HCT116 (cell line): Measurements from ENCODE around the gene APP. TPM values are rescaled to one million over a fixed set of nuclear protein-coding genes. Genes with fewer than 3 reads are reported as not detected.

Experiments
- ATAC-seq: fragments of 200-7000 bp; cut with Tn5 transposase; 2 replicates; pipeline ENCODE4 v1.9.1; 2020; ENCODE audit warnings: mild to moderate bottlenecking, moderate library complexity
- BruUV-seq: library from RNA; stranded (reverse); fragments of 400-500 nt; replicated peaks from 2 replicates; lab custom pipeline; 2021; lab: Mats Ljungman, UMichigan
- CTCF ChIA-PET: fragments of 300-600 bp; sonication (Branson Sonifier 250); formaldehyde crosslinking; loops from one replicate; lab custom pipeline; 2021; ENCODE audit warnings: antibody characterized with exemption; lab: Charles Lee
- POLR2A ChIA-PET: fragments of 300-600, 350-600 bp; sonication (Branson Sonifier 250); formaldehyde crosslinking; loops from one replicate; lab custom pipeline; 2021; ENCODE audit warnings: antibody characterized with exemption; lab: Charles Lee
- RAD21 ChIA-PET, 2 experiments: fragments of 300-600 bp; sonication (Branson Sonifier 250); formaldehyde crosslinking; loops; one replicate each; lab custom pipeline; 2023; ENCODE audit warnings: low total read pairs in 2 of 2; ENCODE audit not compliant: uncharacterized antibody in 2 of 2, unreplicated experiment in 2 of 2, low non-redundant PET in 1 of 2; lab: Charles Lee
- DNase-seq: peaks from one replicate; pipeline ENCODE4 v3.0.0-alpha.2; 2010; ENCODE audit warnings: low read depth, low spot score
- H2AFZ ChIP-seq: fragments of 200-600 bp; shearing (Covaris generic), sonication (generic); 2 replicates; pipeline ENCODE4 v1.6.1; 2017; ENCODE audit warnings: low read depth, mixed run types, mixed read lengths, antibody characterized with exemption, low read length; ENCODE audit not compliant: poor library complexity, severe bottlenecking
- H3K27ac ChIP-seq: 2 replicates; pipeline ENCODE4 v1.5.1; 2012; ENCODE audit warnings: low read depth, low read length
- H3K27me3 ChIP-seq: fragments of 200-600 bp; sonication (generic); 2 replicates; pipeline ENCODE4 v1.6.1; 2016; ENCODE audit warnings: mixed run types, low read length, mixed read lengths; ENCODE audit not compliant: insufficient read depth
- H3K36me3 ChIP-seq, 2 experiments: fragments of 200-500 bp in 1 of 2; fragments of 200-600 bp in 1 of 2; sonication (Bioruptor generic) in 1 of 2; sonication (generic) in 1 of 2; 2 replicates each; pipeline versions ENCODE4 v1.5.1 to v1.6.1; 2014 to 2016; ENCODE audit warnings: low read length in 2 of 2, inconsistent platforms in 1 of 2, mixed read lengths in 1 of 2, mixed run types in 1 of 2; ENCODE audit not compliant: insufficient read depth in 2 of 2, control insufficient read depth in 1 of 2
- H3K4me1 ChIP-seq, 2 experiments: fragments of 200-600 bp in 1 of 2; sonication (generic) in 1 of 2; 2 replicates each; pipeline versions ENCODE4 v1.5.1 to v1.6.1; 2012 to 2017; ENCODE audit warnings: low read length in 2 of 2, inconsistent platforms in 1 of 2, mild to moderate bottlenecking in 1 of 2, mixed read lengths in 1 of 2, mixed run types in 1 of 2, moderate library complexity in 1 of 2; ENCODE audit not compliant: insufficient read depth in 2 of 2, control insufficient read depth in 1 of 2
- H3K4me2 ChIP-seq: fragments of 200-600 bp; sonication (generic); 2 replicates; pipeline ENCODE4 v1.6.1; 2017; ENCODE audit warnings: mixed run types, low read length, mixed read lengths
- H3K4me3 ChIP-seq, 2 experiments: fragments of 200-600 bp in 1 of 2; sonication (generic) in 1 of 2; replicated peaks in 1 of 2; 2 replicates each; pipeline ENCODE4 v1.5.1; 2011 to 2016; ENCODE audit warnings: low read length in 2 of 2, control low read depth in 1 of 2, low read depth in 1 of 2, mild to moderate bottlenecking in 1 of 2, mixed read lengths in 1 of 2, mixed run types in 1 of 2
- H3K79me2 ChIP-seq: fragments of 200-600 bp; sonication (generic); 2 replicates; pipeline ENCODE4 v1.6.1; 2017; ENCODE audit warnings: mild to moderate bottlenecking, mixed run types, low read length, moderate library complexity, mixed read lengths; ENCODE audit not compliant: insufficient read depth
- H3K9ac ChIP-seq: fragments of 200-600 bp; sonication (generic); 2 replicates; pipeline ENCODE4 v1.6.1; 2016; ENCODE audit warnings: low read length, mixed read lengths
- H3K9me2 ChIP-seq: fragments of 200-600 bp; sonication (generic), shearing (Covaris generic); 2 replicates; pipeline ENCODE4 v1.6.1; 2017; ENCODE audit warnings: mixed run types, mild to moderate bottlenecking, moderate library complexity; ENCODE audit not compliant: insufficient read depth
- H3K9me3 ChIP-seq, 2 experiments: fragments of 200-500 bp in 1 of 2; fragments of 200-600 bp in 1 of 2; sonication (Bioruptor generic) in 1 of 2; sonication (generic) in 1 of 2; 2 replicates each; pipeline ENCODE4 v1.6.1; 2014 to 2017; ENCODE audit warnings: low read length in 2 of 2, mixed read lengths in 2 of 2, inconsistent platforms in 1 of 2, low read depth in 1 of 2, mild to moderate bottlenecking in 1 of 2, mixed run types in 1 of 2, moderate library complexity in 1 of 2; ENCODE audit not compliant: control insufficient read depth in 1 of 2, insufficient read depth in 1 of 2
- H4K20me1 ChIP-seq: fragments of 200-600 bp; sonication (generic), shearing (Covaris generic); 2 replicates; pipeline ENCODE4 v1.6.1; 2017; ENCODE audit warnings: mixed run types, mild to moderate bottlenecking, moderate library complexity; ENCODE audit not compliant: insufficient read depth
- ATF3 ChIP-seq: IDR thresholded peaks from 2 replicates; pipeline ENCODE4 v1.6.1; 2012
- CBX3 ChIP-seq: IDR thresholded peaks from 2 replicates; pipeline ENCODE4 v1.6.1; 2012; ENCODE audit warnings: low read depth
- CEBPB ChIP-seq: IDR thresholded peaks from 2 replicates; pipeline ENCODE4 v1.6.1; 2012; ENCODE audit warnings: low read depth
- EGR1 ChIP-seq: IDR thresholded peaks from 2 replicates; pipeline ENCODE4 v1.6.1; 2012; ENCODE audit warnings: low read depth
- EZH2phosphoT487 ChIP-seq: fragments of 200-600 bp; IDR thresholded peaks from 2 replicates; pipeline ENCODE4 v1.6.1; 2018; ENCODE audit warnings: antibody characterized with exemption, borderline replicate concordance
- FOSL1 ChIP-seq: IDR thresholded peaks from 2 replicates; pipeline ENCODE4 v1.6.1; 2012; ENCODE audit warnings: low read depth
- JUND ChIP-seq: IDR thresholded peaks from 2 replicates; pipeline ENCODE4 v1.6.1; 2012
- MAX ChIP-seq: IDR thresholded peaks from 2 replicates; pipeline ENCODE4 v1.6.1; 2012
- POLR2A ChIP-seq: IDR thresholded peaks from 2 replicates; pipeline ENCODE4 v1.7.0; 2011; ENCODE audit warnings: borderline replicate concordance; ENCODE audit not compliant: insufficient read depth, insufficient read length; ENCODE audit errors: extremely low read depth
- POLR2AphosphoS5 ChIP-seq: IDR thresholded peaks from 2 replicates; pipeline ENCODE4 v1.6.1; 2011; ENCODE audit warnings: mild to moderate bottlenecking, low read depth, low read length, moderate library complexity
- SIN3A ChIP-seq: IDR thresholded peaks from 2 replicates; pipeline ENCODE4 v1.6.1; 2012; ENCODE audit warnings: low read depth
- SP1 ChIP-seq: IDR thresholded peaks from 2 replicates; pipeline ENCODE4 v1.6.1; 2012; ENCODE audit warnings: low read depth
- SRF ChIP-seq: IDR thresholded peaks from 2 replicates; pipeline ENCODE4 v1.6.1; 2012; ENCODE audit warnings: low read depth
- TCF7L2 ChIP-seq: IDR thresholded peaks from 2 replicates; pipeline ENCODE4 v1.7.0; 2011; ENCODE audit warnings: borderline replicate concordance, inconsistent platforms; ENCODE audit not compliant: insufficient read depth, insufficient read length; ENCODE audit errors: extremely low read depth
- YY1 ChIP-seq: IDR thresholded peaks from 2 replicates; pipeline ENCODE4 v1.6.1; 2011; ENCODE audit warnings: low read length, low read depth, moderate library complexity, mild to moderate bottlenecking; ENCODE audit not compliant: insufficient replicate concordance; ENCODE audit errors: extremely low read depth
- ZBTB33 ChIP-seq: IDR thresholded peaks from 2 replicates; pipeline ENCODE4 v1.6.1; 2011; ENCODE audit warnings: mild to moderate bottlenecking, low read length, moderate library complexity; ENCODE audit not compliant: insufficient replicate concordance; ENCODE audit errors: extremely low read depth
- ZFX ChIP-seq: fragments of 450-650 bp; IDR thresholded peaks from 2 replicates; pipeline ENCODE4 v1.6.1; 2017
- ZNF274 ChIP-seq: fragments of 200-500 bp; sonication (Bioruptor generic); IDR thresholded peaks from 2 replicates; pipeline ENCODE4 v1.6.1; 2014; ENCODE audit warnings: mild to moderate bottlenecking, low read depth, low read length, inconsistent platforms
- intact Hi-C: fragments of 100-400 bp; cut with micrococcal nuclease; formaldehyde crosslinking; loops from 2 replicates; pipeline ENCODE4 v1.10.0; 2022
- total RNA-seq: library from RNA; stranded (reverse); gene quantifications from one replicate; pipeline ENCODE4 v1.2.1, GENCODE V29; 2021; ENCODE audit not compliant: unreplicated experiment

APP gene
- total RNA-seq, 1 experiment from 2014 or later: 267 TPM

GRCh38 chr21:26120828-26121227 is 49.7 kb downstream of the APP start:
- BruUV-seq: no TSS peak
- DNase-seq (no peak), ATAC-seq (no peak)
- Histone ChIP-seq H3K9me2 (no peaks in the 10 kb centered on the region), H3K4me3 (no peak overlapping the region), H3K9me3 (no peaks in the 10 kb centered on the region), H3K36me3 (no peaks in the 10 kb centered on the region), H2AFZ (no peak overlapping the region), H3K4me2 (no peak overlapping the region), H4K20me1 (peaks cover 16% of the 10 kb centered on the region; the same call in 1 of the 2 replicates), H3K27ac (no peak overlapping the region), H3K79me2 (peaks cover 94% of the 10 kb centered on the region), H3K9ac (no peak overlapping the region), H3K4me1 (peaks cover 22 to 25% of the 10 kb centered on the region in 2 experiments; a peak in 3 of 4 replicates), H3K27me3 (no peaks in the 10 kb centered on the region)
- ChIA-PET POLR2A (no interaction called here), RAD21 (no interaction called here), CTCF (no interaction called here)
- intact Hi-C loops: no loop called here
- TF ChIP-seq POLR2AphosphoS5: no peak
- TF ChIP-seq ATF3: no peak
- TF ChIP-seq YY1: no peak
- TF ChIP-seq SRF: no peak
- TF ChIP-seq FOSL1: no peak
- TF ChIP-seq ZNF274: no peak
- TF ChIP-seq TCF7L2: no peak
- TF ChIP-seq ZFX: no peak
- TF ChIP-seq SP1: no peak
- TF ChIP-seq SIN3A: no peak
- TF ChIP-seq ZBTB33: no peak
- no peak for TF ChIP-seq CBX3
- TF ChIP-seq EZH2phosphoT487: no peak
- TF ChIP-seq MAX: no peak
- no peak for TF ChIP-seq EGR1
- TF ChIP-seq POLR2A: no peak
- no peak for TF ChIP-seq JUND
- no peak for TF ChIP-seq CEBPB
